NT2/D1 (cell line): Measurements from ENCODE around the gene FHDC1.

Experiments used
- SUZ12 ChIP-seq: IDR thresholded peaks from 2 replicates; pipeline ENCODE4 v1.6.1; 2011; ENCODE audit not compliant: insufficient read length, insufficient read depth; ENCODE audit errors: extremely low read depth
- YY1 ChIP-seq: IDR thresholded peaks from 2 replicates; pipeline ENCODE4 v1.6.1; 2011; ENCODE audit not compliant: insufficient read length, insufficient read depth
- ZNF274 ChIP-seq: IDR thresholded peaks from 2 replicates; pipeline ENCODE4 v1.6.1; 2011; ENCODE audit warnings: mild to moderate bottlenecking, low read depth, low read length

DNA sequence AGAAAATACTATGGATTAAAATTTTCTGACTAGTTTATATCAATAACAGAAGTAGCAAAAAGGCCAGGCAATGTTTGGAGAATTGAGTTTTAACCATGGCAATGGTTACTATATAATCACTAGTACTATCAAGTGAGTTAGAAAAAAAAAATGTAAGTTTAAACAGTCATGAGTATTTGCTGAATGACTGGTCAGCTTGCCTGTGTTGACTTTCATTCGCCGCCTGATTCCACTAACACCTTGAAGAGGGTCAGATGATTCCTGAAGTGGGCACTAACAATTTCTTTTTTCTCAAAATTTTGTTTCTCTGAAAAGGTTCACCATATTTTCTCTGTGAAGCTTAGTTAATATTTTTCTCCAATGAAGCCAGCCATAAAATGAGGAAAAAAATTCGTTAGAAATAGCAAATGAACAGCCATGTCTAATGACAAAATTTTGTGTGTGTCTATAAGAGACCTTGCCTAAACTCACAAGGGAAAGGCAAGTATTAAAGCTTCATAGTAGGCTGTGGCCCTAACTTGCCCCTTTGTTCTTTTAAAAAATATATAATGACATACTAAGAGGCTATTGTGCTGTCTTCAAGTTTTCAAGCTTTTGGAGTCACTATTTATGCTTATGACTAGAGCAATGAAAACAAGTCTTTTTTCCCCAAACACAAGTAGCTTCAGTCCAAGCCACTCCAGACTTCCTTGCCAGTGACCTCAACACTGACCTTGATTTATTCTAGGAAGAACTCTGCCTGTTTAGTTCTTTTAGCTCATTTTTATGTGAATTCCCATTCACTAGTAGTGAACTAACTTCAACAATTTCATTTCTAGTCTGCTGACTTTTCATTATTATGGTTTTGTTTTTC, 18.4 kb upstream of the FHDC1 start:
- TF ChIP-seq SUZ12 (no peak), YY1 (no peak), ZNF274 (no peak)
